CD4-positive, alpha-beta T cell treated with Interleukin-15 for 1 hour (primary cell): ENCODE data around the gene ADAMTS2.

Experiments used
- DNase-seq: peaks from one replicate; pipeline ENCODE4 v3.0.0-alpha.2; 2020

The ADAMTS2 gene

DNA sequence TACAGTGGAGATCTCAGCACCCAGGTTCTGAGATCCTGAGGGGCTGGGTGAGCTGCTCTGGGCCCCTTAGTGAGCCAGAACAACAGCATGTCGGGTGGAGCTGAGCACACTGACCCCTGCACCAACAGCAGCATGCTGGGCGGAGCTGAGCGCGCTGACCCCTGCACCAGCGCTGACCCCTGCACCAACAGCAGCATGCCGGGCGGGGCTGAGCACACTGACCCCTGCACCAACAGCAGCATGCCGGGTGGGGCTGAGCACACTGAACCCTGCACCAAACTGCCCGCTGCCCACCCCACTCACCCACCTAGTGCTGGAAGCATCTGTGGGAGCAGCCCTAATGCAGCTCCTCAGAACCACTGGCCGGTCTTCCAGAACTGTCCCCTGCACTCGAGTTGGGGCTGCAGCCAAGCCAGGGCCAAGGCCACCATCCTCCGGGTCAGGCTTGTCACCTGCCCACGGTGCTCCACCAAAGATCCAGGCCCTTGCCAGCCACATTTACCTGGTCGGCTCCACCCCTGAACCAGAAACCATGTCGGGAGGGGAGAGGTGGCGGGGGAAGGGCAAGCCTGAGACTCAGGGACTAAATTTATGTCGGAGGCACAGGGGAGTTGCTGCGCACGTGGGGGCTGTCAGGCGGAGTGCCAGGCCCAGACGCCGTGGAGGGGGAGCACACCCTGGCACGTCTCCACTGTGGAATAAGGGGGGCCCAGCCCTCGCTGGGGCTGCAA, 80.3 kb downstream of the ADAMTS2 start:
- no peak for DNase-seq

GRCh38 chr5:179264053-179264782, 81.0 kb downstream of the ADAMTS2 start:
- no peak for DNase-seq

DNA sequence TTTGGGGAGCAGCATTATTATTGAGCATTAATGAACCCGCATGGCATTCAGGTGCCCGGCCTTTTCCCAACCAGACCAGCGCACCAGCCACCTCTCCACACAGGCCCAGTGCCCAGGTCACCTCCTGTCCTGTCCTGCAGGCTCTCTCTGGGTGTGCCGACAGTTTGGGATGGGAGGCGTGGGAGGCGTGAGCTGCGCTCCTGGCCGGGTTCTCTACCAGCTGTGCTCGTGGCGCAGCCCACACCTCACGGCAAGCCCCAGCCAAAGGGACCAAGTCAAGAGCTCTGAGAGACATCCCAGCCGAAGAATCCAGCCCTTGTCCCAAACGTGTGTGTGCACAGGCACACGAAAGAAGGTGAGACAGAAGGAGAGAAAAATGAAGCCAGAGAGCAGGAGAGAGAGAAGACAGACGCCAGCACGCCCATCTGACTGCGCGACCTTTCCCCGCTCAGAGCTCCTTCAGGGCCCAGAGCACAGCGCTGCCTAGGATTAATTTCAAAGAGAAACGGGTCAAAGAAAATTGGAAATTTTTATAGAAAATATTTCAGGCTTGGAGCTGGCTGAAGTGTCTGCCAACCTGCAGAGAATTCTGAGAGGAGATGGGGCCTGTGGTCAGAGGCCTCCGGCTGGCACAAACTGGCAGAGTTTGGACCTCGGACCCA, 81.7 kb downstream of the ADAMTS2 start:
- DNase-seq: no peak

DNA sequence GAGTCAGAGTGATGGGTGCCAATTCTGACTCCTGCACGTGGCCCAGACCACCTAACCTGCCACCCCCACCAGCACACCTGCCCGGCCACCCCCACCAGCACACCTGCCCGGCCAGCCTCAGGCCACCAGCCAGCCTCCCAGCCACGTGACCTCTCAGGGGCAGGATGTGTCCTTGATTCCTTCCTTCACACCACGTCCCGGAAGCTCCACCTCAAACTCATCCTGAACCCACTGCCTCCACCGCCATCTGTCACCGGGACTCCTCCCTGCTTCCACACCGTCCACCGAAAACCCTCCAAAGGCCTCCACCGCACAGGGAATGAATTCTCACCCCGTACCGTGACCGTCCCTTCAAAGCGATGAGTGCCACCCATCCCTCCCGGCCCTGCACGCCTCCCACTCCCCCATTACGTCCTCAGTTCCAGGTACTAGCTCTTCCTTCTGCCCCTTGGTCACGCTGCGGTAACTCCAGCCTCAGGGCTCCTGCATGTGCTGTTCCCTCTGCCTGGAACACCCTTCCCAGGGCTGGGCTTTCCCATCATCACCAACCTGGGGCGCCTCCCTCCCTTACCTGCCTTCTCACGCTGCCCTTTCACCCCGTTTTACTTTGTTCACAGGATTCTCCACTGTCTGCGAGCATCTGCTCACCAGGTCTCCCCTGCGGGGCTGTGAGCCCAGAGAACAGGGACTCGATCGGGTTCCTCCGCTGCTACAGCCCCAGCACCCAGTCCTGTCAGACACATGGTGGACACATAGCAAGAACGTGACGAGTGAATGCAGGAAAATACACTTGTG, 82.9 kb downstream of the ADAMTS2 start:
- DNase-seq: no peak

DNA sequence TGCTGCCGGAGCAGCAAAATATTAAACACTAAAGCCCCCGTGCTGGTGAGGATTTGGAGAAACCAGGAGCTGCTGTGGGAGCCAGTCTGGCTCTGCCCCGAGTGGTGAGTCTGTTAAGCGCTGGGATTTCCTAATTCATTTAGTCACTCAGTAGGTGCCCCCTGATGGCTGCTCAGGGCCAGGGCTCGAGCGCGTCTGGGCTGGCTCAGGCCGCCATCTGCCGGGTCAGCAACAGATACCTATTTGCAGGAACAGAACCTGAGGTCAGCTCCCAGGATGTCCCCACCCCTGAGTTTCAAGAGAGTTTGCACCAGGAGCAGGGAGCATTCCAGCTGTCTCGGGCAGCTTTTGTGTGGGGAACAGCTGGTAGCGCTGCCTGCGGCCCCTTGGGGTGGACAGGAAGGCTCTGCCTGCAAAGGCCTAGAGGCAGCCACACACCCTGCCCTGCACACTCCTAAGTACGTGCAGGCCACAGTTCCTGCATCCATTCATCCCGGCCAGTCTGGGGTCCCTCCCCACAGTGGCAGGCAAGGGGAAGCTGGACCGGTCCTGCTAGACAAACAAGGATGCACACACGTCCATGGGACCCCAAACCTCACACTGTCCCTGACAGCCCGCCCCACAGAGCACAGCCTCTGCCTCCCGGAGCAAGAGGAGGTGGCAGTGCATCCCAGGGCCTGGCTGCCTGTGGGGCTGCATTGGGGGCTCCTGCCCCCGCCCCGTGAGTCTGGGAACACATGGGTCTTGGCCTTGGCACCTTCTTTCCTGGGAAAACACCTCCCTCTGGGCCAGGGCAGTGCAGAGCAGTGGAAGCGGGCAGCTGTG, 83.7 kb downstream of the ADAMTS2 start:
- no peak for DNase-seq

- DNase-seq: no peak
These were observed 84.8 kb downstream of the ADAMTS2 start for GRCh38 chr5:179260324-179261070.

DNA sequence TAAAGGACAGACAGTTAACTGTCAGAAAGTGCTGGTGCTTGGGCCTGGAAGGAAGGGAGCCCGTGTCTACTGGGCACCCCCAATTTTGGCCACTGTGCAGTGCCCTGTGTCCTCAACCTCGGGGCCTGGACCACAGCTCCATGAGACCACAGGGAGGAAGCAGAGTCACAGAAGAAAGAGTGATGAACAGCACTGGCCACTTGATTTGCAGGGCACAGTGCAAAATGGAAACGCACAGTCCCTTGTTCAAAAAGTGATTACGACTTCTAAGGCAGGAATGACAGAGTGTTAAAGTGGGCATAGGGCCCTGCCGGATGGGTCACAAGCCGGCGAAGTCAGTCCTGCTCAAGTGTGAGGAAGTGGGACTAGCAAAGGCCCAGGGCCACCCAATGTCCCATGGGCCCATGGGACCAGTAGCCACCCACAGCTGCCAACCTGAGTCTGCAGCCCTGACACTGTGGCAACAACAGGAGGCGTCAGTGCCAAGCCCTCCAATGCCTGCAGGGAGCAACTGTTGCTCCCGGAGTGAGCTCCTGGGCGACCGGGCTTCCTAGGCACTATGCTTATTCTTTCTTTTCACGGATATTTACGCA, 85.4 kb downstream of the ADAMTS2 start:
- no peak for DNase-seq

DNA sequence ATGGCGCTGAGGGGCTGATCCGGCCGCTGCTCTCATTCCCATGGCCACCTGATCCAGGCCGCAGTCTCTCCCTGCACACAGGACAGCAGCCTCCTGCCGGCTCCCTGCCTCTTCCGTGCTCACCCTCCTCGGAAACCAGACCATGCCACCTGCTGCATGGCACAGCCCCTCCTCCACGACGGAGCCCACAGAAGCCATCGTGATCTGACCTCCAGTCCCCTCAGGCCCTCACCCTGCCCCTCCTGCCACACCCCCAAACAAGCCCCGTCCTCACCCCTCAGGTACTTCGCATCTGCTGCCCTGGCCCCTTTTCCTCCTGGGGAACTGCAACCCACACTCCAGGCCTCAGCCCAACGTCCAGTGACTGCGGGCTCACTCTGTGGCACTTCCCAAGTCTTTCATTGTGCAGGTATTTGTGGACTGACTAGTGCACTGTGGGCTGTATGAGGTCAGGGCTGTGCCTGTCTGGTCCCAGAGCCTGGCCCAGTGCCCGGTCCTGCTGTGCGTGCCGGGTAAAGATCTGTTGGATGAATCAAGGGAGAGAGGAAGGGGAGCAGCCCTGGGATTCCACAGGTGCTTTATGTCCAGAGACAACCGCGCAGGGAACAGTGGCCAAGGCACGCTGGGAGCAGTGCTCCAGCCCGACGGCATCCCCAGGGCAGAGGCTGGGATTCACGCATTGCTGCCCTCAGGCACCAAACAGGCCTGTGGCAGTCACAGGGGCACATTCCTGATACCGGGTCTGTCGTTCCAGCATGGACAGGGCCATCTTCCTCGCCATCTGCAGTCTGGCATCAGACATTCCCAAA, 86.1 kb downstream of the ADAMTS2 start:
- DNase-seq: no peak

DNA sequence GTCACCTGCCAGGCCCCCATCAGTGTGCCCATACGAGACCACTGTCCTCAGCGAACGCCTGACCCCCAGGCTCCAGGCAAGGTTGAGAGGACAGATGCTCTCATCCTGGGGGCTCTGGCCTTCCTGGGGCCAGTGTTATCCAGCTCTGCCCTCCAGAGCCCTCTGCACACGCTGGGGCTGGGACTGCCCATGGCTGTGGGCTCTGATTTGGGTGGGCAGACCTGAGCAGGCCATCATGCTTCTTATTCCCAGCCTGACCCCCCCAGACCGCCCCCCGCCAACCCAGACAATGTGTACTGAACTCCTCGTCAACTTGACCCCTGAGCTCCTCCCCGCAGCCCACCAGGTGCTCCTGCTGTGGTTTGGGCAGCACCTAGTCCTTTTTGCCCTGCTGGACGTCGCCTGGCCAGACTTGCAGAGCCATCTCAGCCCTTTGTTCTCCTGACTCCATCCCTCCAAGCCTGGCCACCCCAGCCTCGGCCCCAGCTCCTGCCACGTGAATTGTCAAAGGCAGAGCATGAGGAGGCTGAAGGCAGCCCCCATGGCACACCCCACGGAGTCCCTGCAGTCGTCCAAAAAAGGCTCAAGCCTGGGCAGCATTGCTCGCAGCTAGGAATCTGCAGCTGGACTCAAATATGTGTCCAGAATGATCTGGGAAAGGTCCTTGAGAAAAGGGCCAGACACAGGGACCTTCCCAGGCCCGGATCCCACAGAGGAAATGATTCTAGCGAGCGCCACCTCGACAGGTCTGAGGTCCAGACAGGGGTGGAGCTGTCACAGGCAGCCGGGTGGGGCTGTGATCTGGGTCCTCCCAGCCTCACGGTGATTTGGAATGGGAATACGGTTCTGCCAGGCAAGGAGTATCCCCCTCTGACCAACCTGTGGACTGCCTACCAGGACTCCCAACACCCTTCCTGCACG, 87.0 kb downstream of the ADAMTS2 start:
- DNase-seq: no peak

DNA sequence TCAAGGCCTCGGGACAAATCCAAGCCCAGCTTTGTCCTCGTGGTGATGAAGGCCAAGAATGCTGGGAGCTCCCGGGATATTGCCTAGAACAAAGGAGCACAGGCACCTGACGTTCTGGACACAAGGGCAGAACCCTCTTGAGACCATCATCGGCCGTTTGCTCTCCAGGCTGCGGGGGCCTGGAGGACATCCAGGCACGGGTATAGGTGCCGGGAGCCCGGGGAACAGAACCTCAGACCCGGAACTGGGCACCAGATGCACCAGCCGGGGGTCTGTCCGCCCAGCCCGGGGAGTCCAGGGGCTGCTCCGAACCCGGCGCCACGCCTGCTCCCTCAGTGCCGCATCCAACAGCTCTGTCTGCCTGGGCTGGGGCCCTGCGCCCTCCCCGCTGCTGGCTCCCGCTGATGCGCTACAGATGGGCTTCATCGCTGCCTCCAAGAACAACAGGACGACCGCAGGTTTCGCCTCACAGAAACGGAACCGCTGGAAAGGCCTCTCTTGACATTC, 88.0 kb downstream of the ADAMTS2 start:
- DNase-seq: no peak

- no peak for DNase-seq
These were observed 88.7 kb downstream of the ADAMTS2 start for GRCh38 chr5:179256328-179257175.

DNA sequence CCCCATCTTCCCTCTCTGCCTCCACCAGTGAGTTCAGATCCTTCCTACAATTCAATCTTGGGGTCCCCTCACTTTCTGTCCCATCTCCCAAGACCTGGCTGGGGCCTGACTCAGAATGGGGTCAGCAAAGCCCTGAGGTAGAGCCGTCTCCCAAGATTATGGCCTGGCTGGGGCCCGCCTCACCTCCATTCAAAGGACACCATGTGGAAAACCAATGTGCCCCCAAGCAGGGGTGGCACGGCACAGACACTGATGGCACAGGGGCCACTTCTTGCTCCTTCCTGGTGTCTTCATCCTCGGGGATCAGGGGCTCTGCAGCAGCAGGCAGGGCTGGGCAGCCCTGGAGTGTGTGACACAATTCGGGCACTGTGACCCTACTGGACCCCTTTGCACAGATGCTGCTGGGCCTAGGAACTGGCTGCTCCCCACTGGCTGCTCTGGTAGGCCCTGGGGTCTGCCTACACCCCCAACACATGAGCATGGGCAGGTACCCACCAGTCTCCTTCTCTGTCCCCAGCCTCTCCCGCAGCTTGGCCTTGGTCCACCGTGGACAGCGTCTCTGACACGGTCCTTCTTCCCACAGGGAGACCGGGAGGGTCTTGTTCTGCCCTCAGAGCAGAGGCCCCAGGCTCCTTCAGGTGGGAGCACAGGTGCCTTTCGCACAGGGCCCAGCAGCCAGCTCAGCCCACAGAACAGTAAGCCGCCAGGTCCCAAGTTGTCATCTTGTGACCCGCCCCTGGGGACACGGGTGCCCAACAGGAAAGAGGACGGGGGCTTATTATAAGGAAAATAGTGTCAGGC, 89.5 kb downstream of the ADAMTS2 start:
- DNase-seq: no peak

- no peak for DNase-seq
These were observed 90.5 kb downstream of the ADAMTS2 start for GRCh38 chr5:179254638-179255271.

- DNase-seq: no peak
These were observed 91.5 kb downstream of the ADAMTS2 start for GRCh38 chr5:179253730-179254129.

DNA sequence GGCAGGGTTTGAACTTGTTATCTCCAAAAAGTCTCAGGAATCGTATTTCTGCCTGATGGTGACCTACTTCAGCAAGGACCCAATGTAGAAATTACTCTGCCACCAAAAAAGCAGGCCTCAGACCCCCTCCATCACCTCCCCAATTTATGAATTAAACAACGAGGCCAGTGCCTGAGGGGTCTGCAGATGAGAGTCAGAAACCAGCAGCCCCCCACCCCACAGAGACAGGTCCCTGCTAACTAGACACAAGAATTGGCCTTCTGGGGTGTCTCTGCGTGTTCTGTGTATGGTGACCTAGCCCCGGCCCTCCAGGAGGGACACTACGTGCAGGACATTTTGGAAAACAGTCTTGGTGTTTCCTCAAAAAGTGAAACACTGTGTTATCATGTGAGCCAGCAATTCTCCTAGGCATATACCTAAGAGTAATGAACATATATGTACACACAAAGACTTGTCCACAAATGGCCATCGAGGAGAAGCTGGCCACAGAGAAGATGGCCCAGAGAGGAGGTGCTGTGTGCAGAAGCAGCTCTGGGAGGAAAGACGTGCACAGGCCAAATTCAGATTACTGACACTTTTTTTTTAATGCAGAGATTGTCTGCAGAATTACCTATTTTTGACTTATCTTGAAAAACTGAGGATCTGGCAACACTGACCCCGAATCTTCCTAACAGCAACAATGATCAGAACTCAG, 93.8 kb downstream of the ADAMTS2 start:
- DNase-seq: no peak
